Activated naive CD8-positive, alpha-beta T cell treated with anti-CD3 and anti-CD28 coated beads, Interleukin-2, amount 50 U/mL, for 16 hours (primary cell): Measurements from ENCODE around the gene ACOT7.
A peak's percentile ranks its signal among the peaks of the same experiment; 100 is the strongest.

Source experiments
- DNase-seq: peaks from one replicate; pipeline ENCODE4 v3.0.0-alpha.2; 2020; ENCODE audit warnings: low read depth, low spot score

Gene ACOT7

GRCh38 chr1:6424000-6424565, 30.5 kb upstream of the ACOT7 start:
- no peak for DNase-seq

- DNase-seq, result peak; percentile 44
These were observed 29.9 kb upstream of the ACOT7 start for GRCh38 chr1:6423321-6423999.

GRCh38 chr1:6421266-6421665, 27.7 kb upstream of the ACOT7 start:
- DNase-seq, result no peak

- no peak for DNase-seq
These were observed 27.0 kb upstream of the ACOT7 start for GRCh38 chr1:6420454-6421042.

DNA sequence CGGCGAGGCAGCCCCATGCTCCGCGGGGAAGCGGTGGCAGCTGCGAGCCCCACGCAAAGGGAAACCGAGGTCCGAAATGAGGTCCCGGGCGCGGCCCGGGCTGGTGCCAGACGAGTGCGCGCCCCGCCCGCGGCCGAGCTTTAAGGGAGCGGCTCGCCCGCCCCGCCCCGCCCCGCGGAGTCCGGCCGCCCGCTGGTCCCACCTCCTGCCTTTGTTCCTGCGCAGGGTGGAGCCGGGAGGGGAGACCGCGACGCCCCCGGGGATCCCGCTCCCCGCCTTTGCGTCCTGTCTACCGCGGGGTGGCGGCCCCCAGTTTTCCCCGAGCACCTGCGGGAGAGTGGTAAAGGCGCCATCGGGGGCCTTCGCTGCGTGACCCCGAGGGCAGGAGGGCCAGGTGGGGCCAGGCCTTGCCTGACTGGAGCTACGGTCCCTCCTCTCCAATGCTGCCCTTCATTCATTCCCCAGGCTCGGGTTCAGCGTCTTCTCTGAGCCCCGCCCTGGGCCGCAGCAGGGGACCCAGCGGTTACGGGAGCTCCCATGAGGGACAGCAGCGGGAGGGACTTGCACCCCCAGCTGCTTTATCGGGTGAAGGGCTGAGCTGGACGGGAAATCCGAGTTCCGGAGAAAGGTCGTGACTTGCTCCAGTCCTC, 26.4 kb upstream of the ACOT7 start, which contains the start of gene HES2:
Gene HES2 (minus strand): TSS at position 116 of the 650 bp plus-strand sequence. CDS start 99 bp downstream, at position 17.
- DNase-seq, result no peak

DNA sequence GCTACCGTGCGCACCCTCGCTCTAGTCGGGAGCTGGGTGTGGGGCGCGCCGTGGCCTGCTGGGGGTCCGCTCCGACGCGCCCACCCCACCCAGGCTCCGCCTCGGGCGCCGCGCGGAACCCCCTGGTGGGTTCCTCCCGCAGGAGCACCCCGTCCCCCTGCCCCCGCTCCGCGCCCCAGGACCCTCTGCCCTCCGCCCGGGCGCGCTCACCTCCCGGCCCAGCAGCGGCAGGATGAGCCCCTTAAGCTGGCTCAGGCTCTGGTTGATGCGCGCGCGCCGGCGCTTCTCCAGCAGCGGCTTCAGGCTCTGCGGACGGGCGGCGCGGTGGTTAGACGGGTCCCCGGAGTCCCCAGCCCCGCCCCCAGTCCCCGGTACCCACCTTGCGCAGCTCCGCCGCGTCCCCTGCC, 25.8 kb upstream of the ACOT7 start:
- no peak for DNase-seq

DNA sequence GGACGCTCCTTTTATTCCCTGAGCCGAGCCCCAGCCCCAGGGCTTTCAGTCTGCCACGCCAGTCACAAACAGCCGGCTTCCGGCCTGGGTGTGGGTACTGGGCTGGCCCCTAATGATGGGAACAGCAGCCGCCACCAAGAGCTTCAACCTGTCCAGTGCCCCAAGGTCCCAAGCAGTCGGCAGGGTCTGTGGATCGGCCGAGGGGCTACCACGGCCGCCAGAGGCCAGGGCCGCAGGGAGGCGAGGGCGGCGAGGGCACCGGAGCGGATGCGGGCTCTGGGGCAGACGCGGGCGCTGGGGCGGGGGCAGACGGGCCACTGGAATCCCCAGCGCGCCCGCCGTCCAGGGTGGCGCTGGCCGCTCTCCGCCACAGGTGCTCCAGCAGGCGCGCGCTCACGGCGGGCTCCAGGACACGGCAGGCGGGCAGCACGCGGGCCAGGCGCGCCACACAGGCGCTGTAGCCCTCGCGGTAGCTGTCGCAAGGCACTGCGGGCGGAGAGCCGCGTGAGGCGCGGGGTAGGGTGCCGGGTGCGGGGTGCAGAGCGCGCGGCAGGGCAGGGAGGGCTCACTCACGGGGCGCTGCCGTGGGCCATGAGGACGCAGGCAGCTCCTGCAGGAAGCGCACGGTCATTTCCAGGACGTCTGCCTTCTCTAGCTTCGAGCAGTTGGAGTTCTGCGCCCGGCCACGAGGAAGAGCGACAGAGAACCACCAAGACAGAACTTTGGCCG, 25.3 kb upstream of the ACOT7 start:
- DNase-seq, result no peak

DNA sequence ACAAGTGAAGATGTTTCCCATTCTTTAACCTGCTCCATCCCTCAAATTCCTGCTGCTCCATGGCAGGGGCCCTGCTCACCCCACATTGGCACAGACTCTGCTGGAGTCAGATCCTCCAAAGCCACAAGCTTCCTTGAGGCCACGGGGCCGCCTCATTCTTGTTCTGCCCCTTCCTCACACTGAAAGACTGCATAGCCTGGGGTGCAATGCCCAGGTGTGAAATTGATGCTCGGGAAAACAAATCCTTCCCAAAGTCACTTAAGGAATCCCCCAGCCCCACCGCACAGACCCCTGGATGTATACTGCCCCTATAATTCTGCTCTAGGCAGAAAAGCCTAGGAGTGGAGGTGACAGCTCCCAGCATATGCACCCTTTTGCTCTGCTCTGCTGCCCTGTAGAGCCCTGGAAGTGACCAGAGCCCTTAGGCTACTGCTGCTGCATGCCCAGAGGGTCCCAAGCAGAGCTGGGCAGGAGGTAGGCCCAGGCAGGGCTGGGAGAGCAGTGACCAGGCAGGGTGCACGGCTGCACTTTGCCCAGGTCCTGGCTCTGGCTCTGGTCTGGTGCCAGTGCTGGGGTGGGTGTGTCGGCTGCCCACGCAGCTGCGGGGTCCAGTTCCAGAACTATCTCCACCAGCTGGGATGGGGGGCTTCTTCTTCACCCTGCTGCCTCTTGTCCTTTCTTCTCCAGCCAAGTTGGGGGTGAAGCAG, 24.5 kb upstream of the ACOT7 start:
- DNase-seq, result no peak

DNA sequence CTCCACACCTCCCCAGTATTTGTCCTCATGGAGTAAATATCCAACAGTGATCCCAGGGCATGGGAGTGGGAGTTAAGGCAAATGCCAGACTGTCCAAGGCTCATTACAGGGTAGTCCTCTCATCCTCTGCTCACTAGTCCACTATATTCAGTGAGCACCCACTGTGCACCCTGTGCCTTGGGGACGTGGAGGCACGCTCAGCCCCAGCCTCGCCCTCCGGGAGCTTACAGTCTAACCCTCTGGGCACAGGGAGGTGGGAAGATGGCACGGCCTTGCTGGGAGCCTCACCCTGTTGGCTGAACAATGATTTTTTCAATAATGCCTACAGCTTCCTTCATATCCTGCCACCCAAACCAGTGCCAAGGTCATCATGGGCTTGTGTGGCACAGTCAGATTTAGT, 23.3 kb upstream of the ACOT7 start:
- no peak for DNase-seq

GRCh38 chr1:6416295-6416656, 22.7 kb upstream of the ACOT7 start:
- no peak for DNase-seq

- DNase-seq, result no peak
These were observed 21.5 kb upstream of the ACOT7 start for GRCh38 chr1:6414881-6415626.

- peak; percentile 16 for DNase-seq
These were observed 20.9 kb upstream of the ACOT7 start for GRCh38 chr1:6414443-6414844.

DNA sequence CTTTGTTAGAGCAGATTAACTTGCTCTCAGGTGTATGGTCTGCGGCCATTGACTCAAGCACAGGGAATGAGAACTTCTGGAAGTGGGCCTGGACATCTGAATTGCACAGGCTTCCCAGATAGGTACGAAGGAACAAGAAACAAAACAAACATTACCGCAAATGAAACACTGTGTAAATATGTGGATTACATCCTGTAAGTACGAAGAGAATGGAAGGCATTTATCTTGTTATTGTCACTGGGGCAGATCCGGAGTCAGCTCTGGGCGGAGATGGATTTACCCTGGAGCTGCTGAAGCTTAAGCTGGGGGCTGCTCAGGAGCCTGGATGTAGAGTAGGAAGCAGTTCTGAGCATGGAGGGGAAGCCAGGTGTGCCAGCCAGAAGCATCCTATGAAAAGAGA, 19.3 kb upstream of the ACOT7 start:
- no peak for DNase-seq

- DNase-seq, result no peak
These were observed 16.8 kb upstream of the ACOT7 start for GRCh38 chr1:6410248-6410893.

DNA sequence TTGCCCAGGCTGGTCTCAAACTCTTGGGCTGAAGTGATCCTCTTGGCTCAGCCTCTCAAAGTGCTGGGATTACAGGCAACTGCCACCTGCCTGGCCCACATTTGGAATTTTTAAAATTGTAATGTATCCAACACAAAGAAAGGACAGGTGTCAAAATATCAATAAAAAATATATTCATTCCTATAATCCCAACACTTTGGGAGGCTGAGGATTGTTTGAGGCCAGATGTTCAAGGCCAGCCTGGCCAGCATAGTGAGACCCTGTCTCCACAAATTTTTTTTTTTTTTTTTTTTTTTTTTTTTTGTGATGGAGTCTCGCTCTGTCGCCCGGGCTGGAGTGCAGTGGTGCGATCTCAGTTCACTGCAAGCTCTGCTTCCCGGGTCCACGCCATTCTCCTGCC, 16.2 kb upstream of the ACOT7 start:
- DNase-seq, result no peak

DNA sequence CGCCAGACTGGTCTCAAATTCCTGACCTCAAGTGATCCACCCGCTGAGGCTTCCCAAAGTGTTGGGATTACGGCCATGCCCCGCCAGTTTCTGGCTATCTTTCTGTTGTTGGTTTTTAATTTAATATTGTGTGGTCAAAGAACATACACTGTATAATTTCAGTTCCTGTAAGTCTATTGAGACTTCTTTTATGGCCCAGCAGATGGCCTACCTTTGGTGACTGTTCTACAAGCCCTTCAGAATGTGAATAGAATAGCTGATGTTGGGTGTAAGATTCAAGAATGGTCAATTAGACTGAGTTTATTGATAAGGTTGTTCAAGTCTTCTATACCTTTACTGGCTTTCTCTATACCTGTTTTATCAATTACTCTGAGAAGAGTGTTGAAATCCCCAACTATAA, 15.5 kb upstream of the ACOT7 start:
- no peak for DNase-seq

GRCh38 chr1:6408023-6408422, 14.5 kb upstream of the ACOT7 start:
- DNase-seq, result no peak

GRCh38 chr1:6401673-6402072, 8.1 kb upstream of the ACOT7 start:
- no peak for DNase-seq

DNA sequence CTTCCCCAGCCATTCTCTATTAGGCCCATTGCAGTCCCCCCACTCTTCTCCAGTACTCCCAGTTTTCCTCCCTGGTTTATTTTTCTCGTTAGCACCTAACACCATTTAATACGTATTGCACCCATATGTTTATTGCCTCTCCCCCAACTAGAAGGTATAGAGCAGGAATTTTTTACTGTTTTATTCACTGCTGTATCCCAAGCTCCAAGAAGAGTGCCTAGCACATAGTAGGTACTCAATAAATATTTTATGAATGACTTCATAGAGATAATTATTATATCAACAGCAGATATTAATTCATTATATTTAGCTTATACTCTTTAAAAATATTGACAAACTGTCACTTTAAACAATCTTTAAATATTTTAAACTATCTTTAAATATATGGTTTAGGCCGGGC, 5.7 kb upstream of the ACOT7 start:
- no peak for DNase-seq

GRCh38 chr1:6397844-6398441, 4.4 kb upstream of the ACOT7 start:
- no peak for DNase-seq
